B cell (primary cell): ENCODE measurements around the gene SLAMF9. TPM values are rescaled to one million over a fixed set of nuclear protein-coding genes. Genes with fewer than 3 reads are reported as not detected.

Experiments
- ATAC-seq: fragments of 200-7000 bp; cut with Tn5 transposase; one replicate; pipeline ENCODE4 v1.10.0; 2021; ENCODE audit warnings: low read depth, mild to moderate bottlenecking, moderate number of reproducible peaks, moderate library complexity
- CTCF ChIA-PET: fragments of 350-600 bp; sonication (Branson Sonifier 250); formaldehyde crosslinking; loops from one replicate; lab custom pipeline; 2021; ENCODE audit warnings: antibody characterized with exemption, inconsistent platforms; lab: Charles Lee
- POLR2A ChIA-PET: fragments of 350-600 bp; sonication (Branson Sonifier 250); formaldehyde crosslinking; loops from one replicate; lab custom pipeline; 2021; ENCODE audit warnings: antibody characterized with exemption; lab: Charles Lee
- DNase-seq: peaks from one replicate; pipeline ENCODE4 v3.0.0; 2013
- H2AFZ ChIP-seq: 2 replicates; pipeline ENCODE4 v1.6.1; 2012; ENCODE audit warnings: mild to moderate bottlenecking, low read depth, low read length; ENCODE audit not compliant: insufficient read depth, poor library complexity, severe bottlenecking
- H3K27ac ChIP-seq, 2 donors: 1 replicate in 1 of 2; 2 replicates in 1 of 2; pipeline ENCODE4 v1.5.1; 2012 to 2013; ENCODE audit warnings: low read length in 2 of 2, mild to moderate bottlenecking in 2 of 2, moderate library complexity in 1 of 2
- H3K27me3 ChIP-seq, 4 experiments: fragments of 200-600 bp in 1 of 4; sonication (generic) in 1 of 4; replicated peaks in 1 of 4; 1 replicate in 2 of 4; 2 replicates in 2 of 4; pipeline versions ENCODE4 v1.6.1 to v1.7.0; 2013 to 2016; ENCODE audit warnings: low read length in 3 of 4, mild to moderate bottlenecking in 2 of 4, mixed read lengths in 1 of 4, moderate library complexity in 1 of 4; ENCODE audit not compliant: insufficient read depth in 4 of 4, control insufficient read depth in 3 of 4; ENCODE audit errors: control extremely low read depth in 1 of 4
- H3K36me3 ChIP-seq, 2 experiments: replicated peaks in 1 of 2; 1 replicate in 1 of 2; 2 replicates in 1 of 2; pipeline versions ENCODE4 v1.6.1 to v1.7.1; 2013; ENCODE audit warnings: low read length in 1 of 2; ENCODE audit not compliant: insufficient read depth in 2 of 2, control insufficient read depth in 1 of 2; ENCODE audit errors: control extremely low read depth in 1 of 2, extremely low read depth in 1 of 2
- H3K4me1 ChIP-seq, 2 donors: fragments of 200-600 bp in 1 of 2; sonication (generic) in 1 of 2; 1 replicate in 1 of 2; 2 replicates in 1 of 2; pipeline versions ENCODE4 v1.5.1 to v1.6.1; 2013 to 2017; ENCODE audit warnings: low read length in 2 of 2; ENCODE audit not compliant: control insufficient read depth in 2 of 2, insufficient read depth in 2 of 2
- H3K4me2 ChIP-seq: replicated peaks from 2 replicates; pipeline ENCODE3; 2012; ENCODE audit warnings: mild to moderate bottlenecking, low read depth, low read length; ENCODE audit not compliant: poor library complexity, severe bottlenecking
- H3K4me3 ChIP-seq, 5 experiments: fragments of 200-600 bp in 1 of 5; sonication (generic) in 1 of 5; 1 replicate in 3 of 5; 2 replicates in 2 of 5; pipeline versions ENCODE4 v1.5.1 to v1.7.0; 2011 to 2016; ENCODE audit warnings: low read length in 4 of 5, mild to moderate bottlenecking in 4 of 5, low read depth in 2 of 5, control low read depth in 1 of 5, moderate library complexity in 1 of 5; ENCODE audit not compliant: insufficient read depth in 1 of 5; ENCODE audit errors: control extremely low read depth in 1 of 5, extremely low read depth in 1 of 5
- H3K79me2 ChIP-seq: fragments of 200-600 bp; sonication (generic); one replicate; pipeline ENCODE4 v1.6.0; 2016; ENCODE audit warnings: low read length; ENCODE audit not compliant: control insufficient read depth, insufficient read depth
- H3K9ac ChIP-seq: fragments of 200-600 bp; sonication (generic); 2 replicates; pipeline ENCODE4 v1.6.1; 2017; ENCODE audit warnings: mild to moderate bottlenecking, low read length, moderate library complexity
- H3K9me3 ChIP-seq, 3 donors: one replicate each; pipeline versions ENCODE4 v1.6.1 to v1.7.1; 2013; ENCODE audit warnings: low read length in 2 of 3; ENCODE audit not compliant: control insufficient read depth in 2 of 3, insufficient read depth in 1 of 3; ENCODE audit errors: control extremely low read depth in 1 of 3
- H4K20me1 ChIP-seq: 2 replicates; pipeline ENCODE4 v1.6.0; 2012; ENCODE audit warnings: mild to moderate bottlenecking, low read length; ENCODE audit not compliant: insufficient read depth, control insufficient read depth, poor library complexity, severe bottlenecking
- H3K27ac Mint-ChIP-seq: one replicate; pipeline ENCODE4 v1.8.0; 2021; ENCODE audit warnings: mixed read lengths
- H3K27me3 Mint-ChIP-seq: one replicate; pipeline ENCODE4 v1.8.0; 2021; ENCODE audit warnings: mixed read lengths
- H3K4me1 Mint-ChIP-seq: one replicate; pipeline ENCODE4 v1.8.0; 2021; ENCODE audit warnings: mixed read lengths
- H3K4me3 Mint-ChIP-seq: one replicate; pipeline ENCODE4 v1.8.0; 2021; ENCODE audit warnings: mixed read lengths
- H3K9me3 Mint-ChIP-seq: one replicate; pipeline ENCODE4 v1.8.0; 2022; ENCODE audit warnings: mixed read lengths; ENCODE audit not compliant: insufficient read depth
- CTCF ChIP-seq: fragments of 200-600 bp; IDR thresholded peaks from one replicate; pipeline ENCODE4 v1.8.0; 2022; ENCODE audit warnings: antibody characterized with exemption, mild to moderate bottlenecking
- EZH2 ChIP-seq: IDR thresholded peaks from 2 replicates; pipeline ENCODE4 v1.6.1; 2012; ENCODE audit warnings: borderline replicate concordance, low read depth, mild to moderate bottlenecking, moderate library complexity, low read length; ENCODE audit not compliant: insufficient read depth, poor library complexity, severe bottlenecking
- WGBS: methylation state at CpG from one replicate; pipeline ENCODE4 v1.1.5; 2013; ENCODE audit warnings: missing lambda C conversion rate; ENCODE audit not compliant: insufficient coverage; 5-methylcytosine and 5-hydroxymethylcytosine counted together
- intact Hi-C: fragments of 100-400 bp; cut with micrococcal nuclease; formaldehyde crosslinking; loops from one replicate; pipeline ENCODE4 v1.10.0; 2022
- polyA plus RNA-seq: library from polyadenylated mRNA; depleted of rRNA; stranded (reverse); fragments of >200 nt; gene quantifications from 2 replicates; pipeline ENCODE4 v1.2.3, GENCODE V29; 2012
- total RNA-seq, 2 donors: library from RNA; stranded (reverse); fragments of 120-200 nt in 1 of 2; gene quantifications; 1 replicate in 1 of 2; 2 replicates in 1 of 2; pipeline versions ENCODE4 v1.2.3 to v1.2.4, GENCODE V29; 2013 to 2022

The SLAMF9 gene
- total and polyA plus RNA-seq, 2 donors (not counting 1 experiment from before 2014, with no cell fraction given), result not detected

DNA sequence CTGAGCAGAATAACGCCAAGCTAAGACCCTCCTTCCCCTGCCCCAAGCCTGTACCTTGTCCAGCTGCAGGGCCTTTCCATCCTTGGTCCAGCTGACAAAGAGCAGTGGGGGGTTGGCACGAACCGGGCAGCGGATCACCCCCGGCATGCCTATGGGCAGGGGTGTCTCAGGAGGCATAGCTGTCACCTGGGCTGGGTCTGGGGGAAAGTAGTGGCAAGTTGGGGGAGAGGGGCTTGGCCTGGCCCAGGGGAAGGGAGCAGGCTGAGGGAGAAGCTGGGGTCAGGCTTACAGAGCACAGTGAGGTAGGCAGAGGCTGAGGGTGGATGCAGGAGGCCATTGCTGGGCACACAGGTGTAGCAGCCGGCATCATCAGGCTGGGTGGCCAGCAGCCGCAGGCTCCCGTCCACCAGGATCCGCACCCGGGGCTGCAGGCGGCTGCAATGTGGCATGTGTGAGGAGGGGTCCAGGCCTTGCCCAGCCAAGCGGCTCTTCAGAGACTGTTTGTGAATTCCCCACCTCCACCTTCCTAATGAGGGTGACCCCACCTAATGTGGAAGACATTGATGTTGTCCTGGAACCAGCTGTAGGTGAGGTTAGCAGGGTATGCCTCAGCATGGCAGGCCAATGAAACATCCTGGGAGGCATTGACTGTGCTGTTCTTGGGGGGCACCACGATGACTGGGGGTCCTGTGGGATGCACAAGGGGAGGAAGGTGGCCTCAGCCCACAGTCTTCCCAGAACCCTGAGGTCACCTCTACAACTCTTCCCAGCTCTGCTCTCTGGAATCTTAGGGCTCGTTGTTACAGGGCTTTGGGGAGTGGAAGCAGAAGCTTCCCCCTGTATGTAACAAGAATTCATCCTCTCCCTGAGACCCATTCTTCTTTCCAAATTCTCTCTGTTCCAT lies 19.6 kb downstream of the SLAMF9 start:
- no peak for ATAC-seq
- Mint-ChIP-seq H3K27me3 (peaks cover 7% of the 10 kb centered on the region), H3K4me1 (peaks cover 37% of the 10 kb centered on the region), H3K4me3 (no peak overlapping the region), H3K9me3 (no peaks in the 10 kb centered on the region), H3K27ac (no peak overlapping the region)
- Histone ChIP-seq H3K4me1 (peaks cover 33 to 37% of the 10 kb centered on the region in 2 donors), H3K9ac (no peak overlapping the region), H3K4me2 (no peak overlapping the region), H2AFZ (no peak overlapping the region), H3K9me3 (peaks cover 0 to 4% (median 0%) of the 10 kb centered on the region in 3 donors), H3K79me2 (no peaks in the 10 kb centered on the region), H3K4me3 (no peak overlapping the region), H3K27ac (no peak overlapping the region), H3K36me3 (no peaks in the 10 kb centered on the region), H3K27me3 (no peaks in the 10 kb centered on the region), H4K20me1 (no peaks in the 10 kb centered on the region)
- ChIA-PET POLR2A (interaction anchor here (1.4 kb wide), 1 partner anchor 9 kb away, joined by 3 read pairs; the partner anchor contains the start of gene TAGLN2), CTCF (interaction anchor here (1.2 to 10.7 kb wide), 5 partner anchors 11 to 136 kb away, joined by 3 to 177 read pairs (median 29); partner anchors contain the start of gene TAGLN2)
- peak; percentile 12 for DNase-seq
- WGBS, result 92% methylated on average over 11 of the region's 14 CpGs
- intact Hi-C loops, result loop anchor here (5.0 kb wide), 3 partner anchors 82 to 318 kb away; no protein-coding TSS in a partner anchor
- TF ChIP-seq CTCF (no peak), EZH2 (no peak)

- DNase-seq (no peak), ATAC-seq (no peak)
- peaks cover 7% of the 10 kb centered on the region for H3K27me3 Mint-ChIP-seq
- Histone ChIP-seq H3K27ac (no peak overlapping the region), H3K4me1 (peaks cover 26 to 31% of the 10 kb centered on the region in 2 donors), H3K79me2 (peaks cover under 1% of the 10 kb centered on the region), H4K20me1 (no peaks in the 10 kb centered on the region), H3K9me3 (peaks cover 0 to 4% (median 0%) of the 10 kb centered on the region in 3 donors), H3K36me3 (no peaks in the 10 kb centered on the region), H3K4me3 (no peak overlapping the region), H3K4me2 (no peak overlapping the region), H2AFZ (no peak overlapping the region), H3K27me3 (no peaks in the 10 kb centered on the region), H3K9ac (no peak overlapping the region)
- TF ChIP-seq CTCF, result no peak
- TF ChIP-seq EZH2, result no peak
- WGBS, result 88% methylated on average over 4 of the region's 4 CpGs
- POLR2A ChIA-PET, result no interaction called here
- H3K27ac Mint-ChIP-seq, result no peak overlapping the region
- peaks cover 29% of the 10 kb centered on the region for H3K4me1 Mint-ChIP-seq
- no peak overlapping the region for H3K4me3 Mint-ChIP-seq
- CTCF ChIA-PET, result interaction anchor here (1.2 to 10.7 kb wide), 6 partner anchors 10 to 134 kb away, joined by 3 to 177 read pairs (median 24); partner anchors contain the start of gene TAGLN2
- H3K9me3 Mint-ChIP-seq, result no peaks in the 10 kb centered on the region
- intact Hi-C loops, result no loop called here
Observed at GRCh38 chr1:159933347-159933746, 20.7 kb downstream of the SLAMF9 start.
